Measurements from ENCODE around the gene CEP290.

Gene CEP290

DNA sequence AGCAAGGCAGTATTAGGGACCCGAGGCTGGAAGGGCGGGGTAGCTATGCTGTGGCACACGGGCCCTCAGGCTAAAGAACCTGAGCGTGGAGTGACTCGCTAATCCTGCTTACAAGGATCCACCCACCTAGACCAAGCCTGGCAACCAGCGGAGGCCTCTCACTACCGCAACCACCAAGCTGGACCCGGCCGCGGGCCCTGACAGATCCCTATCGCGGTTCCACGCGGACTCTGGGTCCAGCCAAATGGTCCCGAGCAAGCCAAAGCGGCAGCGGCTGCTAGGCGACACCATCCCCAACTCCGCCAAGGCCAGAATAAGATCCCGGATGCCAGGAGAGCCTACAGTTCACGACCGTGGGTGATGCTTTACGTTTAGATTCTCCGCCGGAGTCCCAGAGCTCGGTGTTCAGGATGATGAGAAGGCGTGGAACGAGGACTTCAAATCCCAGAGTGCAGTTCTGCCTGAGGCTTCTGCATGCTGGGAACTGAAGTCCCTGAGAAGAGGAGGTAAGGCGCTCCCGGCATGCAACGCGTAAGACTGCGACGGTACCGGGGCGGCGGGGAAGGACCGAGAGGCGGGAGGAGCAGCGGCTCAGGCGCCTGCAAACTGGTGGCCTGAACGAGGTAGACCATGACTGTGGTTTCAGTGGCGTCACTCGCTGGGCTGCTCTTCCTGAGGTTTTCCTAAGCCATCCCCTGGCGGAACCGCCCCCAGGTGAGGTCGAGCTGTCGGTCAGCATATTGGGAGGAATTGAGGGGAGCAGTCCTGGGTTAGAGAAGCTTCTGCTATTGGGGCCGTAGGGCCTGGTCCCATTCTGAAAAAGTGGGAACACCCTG lies at the start of gene CEP290, which contains the start of gene TMTC3:
CEP290 (minus strand) TSS at position 315 of the 836 bp plus-strand sequence. CDS start 781 bp downstream, outside the sequence.
TMTC3 (plus strand) TSS at position 534 of the 836 bp plus-strand sequence. CDS start 6,009 bp downstream, outside the sequence.
- peak; percentile 96 for DNase-seq

GRCh38 chr12:88188180-88188579 lies 46.3 kb upstream of the CEP290 start:
- no peak for DNase-seq

- DNase-seq, result no peak
Observed at GRCh38 chr12:88187571-88187970, 45.7 kb upstream of the CEP290 start.

DNA sequence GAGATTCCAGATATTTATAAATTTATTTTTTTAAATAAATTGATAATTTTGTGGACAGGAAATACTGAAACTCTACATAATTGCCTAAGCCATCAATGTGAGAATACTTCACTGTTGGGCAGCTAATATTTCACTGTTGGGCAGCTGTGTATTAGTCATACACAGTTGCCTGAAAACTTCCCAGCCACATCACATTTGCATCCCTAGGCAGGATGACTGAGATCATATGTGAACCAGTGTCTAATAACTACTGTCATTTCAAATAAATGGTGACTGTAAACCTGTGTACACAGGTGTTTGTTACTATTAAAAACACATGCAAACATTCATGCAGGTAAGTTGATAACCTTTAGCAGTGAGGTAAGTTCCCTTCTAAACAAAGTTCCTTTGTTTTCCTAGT lies 44.1 kb upstream of the CEP290 start:
- no peak for DNase-seq

DNA sequence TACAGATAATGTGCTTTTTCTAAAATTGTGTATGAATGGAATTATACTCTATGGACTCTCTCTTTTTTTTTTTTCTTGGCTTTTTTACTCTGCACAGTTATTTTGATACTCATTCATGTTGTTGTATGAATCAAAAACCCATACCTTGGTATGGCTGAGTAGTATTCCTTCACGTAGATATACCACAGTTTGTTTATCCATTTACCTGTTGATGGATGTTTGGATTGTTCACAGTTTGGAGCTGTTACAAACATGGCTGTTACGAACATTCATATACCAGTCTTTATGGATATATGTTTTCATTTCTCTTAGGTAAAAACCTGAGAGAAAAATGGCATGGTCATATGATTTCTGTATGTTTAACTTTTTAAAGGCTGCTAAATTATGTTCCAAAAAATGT lies 43.4 kb upstream of the CEP290 start:
- no peak for DNase-seq

DNA sequence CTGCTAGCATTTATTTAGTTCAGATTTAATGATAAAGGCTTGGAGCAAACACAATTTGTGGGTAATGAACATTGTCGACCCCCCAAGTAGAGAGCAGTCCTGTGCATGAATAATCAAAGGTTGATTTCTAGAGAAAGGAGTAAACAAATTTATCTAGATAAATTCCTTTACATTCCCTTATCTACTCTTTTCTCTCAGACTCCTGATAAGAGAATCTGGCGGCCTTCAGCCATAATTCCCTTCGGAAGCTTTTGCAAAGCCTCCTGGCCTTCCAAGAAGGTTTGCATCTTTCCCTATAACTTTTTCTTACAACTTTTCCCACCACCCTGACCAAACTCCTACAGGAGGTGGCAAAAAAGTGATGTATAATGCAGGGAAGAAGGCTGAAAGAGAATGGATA lies 42.3 kb upstream of the CEP290 start:
- no peak for DNase-seq

- DNase-seq, result no peak
Observed at GRCh38 chr12:88182416-88182815, 40.5 kb upstream of the CEP290 start.

DNA sequence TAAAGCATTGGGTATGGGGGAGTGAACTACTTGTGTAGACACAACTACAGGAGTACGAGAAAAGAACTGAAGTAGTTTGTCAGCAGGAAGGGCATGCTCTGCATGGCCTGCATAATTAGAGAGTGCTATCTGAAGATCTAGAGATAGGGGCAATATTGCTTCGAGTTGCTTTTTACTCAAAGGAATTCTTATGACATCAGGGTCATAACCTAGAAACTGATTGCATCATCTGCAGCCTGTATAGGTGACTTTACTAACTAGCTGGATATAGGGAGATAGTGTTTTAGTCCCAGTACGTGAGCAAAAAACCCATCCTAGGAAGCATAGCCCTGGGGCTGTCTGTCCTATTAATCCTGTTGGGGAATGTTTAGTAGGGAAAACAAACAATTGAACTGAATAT lies 40.0 kb upstream of the CEP290 start:
- DNase-seq, result no peak

- no peak for DNase-seq
Observed at GRCh38 chr12:88179436-88180014, 37.6 kb upstream of the CEP290 start.

- DNase-seq, result no peak
Observed at GRCh38 chr12:88175544-88175943, 33.7 kb upstream of the CEP290 start.

DNA sequence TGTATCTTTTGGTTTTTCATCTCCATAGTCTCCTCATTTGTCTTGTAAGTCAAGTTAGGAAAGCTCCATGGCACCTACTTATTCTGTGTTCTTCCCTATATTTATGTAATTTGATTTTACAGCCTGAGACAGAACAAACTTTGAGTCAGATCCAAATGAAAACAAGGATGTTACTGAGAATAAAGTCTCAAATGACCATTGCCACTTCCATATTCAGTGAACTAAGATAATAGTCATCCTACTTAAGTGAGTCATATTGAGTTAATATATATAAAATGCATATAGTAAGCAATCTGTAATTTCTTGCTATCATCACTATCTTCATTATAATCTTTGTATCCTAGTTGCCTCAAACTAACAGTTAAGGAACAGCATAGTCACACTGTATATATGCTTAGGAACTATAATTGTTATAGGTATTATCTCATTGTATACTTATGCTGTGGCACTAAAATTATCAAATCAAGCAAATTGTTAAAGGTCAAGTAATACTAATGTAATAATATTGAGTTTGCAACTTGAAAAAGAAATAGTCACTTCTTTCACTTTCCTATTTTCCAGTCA lies 31.0 kb upstream of the CEP290 start:
- no peak for DNase-seq

DNA sequence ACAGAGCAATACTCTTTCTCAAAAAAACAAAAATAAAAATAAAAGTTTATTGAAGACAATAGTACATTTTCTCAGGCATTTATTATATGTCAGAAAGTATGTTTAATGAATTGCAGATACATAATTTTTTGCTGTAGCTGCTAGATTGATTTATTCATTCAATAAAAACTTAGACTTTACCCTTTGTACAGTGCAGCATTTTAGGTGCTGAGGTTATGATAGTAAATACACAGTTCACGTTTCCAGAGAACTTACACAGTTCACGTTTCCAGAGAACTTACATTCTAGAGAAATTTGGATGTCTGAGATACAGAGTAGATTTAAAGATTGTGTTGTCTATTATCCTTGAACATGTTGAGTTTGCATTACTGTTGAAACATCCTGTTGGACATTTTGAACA lies 25.5 kb upstream of the CEP290 start:
- DNase-seq, result no peak

- no peak for DNase-seq
Observed at GRCh38 chr12:88166179-88166578, 24.3 kb upstream of the CEP290 start.

DNA sequence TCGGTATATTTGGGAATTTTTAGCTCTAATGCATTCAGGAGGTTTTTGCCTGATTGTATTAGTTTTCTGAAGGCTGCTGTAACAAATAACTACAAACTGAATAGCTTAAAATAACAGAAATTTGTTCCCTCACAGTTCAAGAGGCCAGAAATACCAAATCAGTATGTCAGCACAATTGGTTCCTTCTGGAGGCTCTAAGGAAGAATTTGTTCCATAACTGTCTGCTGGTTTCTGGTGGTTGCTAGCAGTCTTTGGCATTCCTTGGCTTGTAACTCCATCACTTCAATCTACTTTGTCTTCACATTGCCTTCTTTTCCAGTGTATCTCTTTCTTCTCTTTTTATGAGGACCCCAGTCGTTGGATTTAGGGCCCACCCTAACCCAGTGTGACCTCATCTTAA lies 21.5 kb upstream of the CEP290 start:
- DNase-seq, result no peak

- DNase-seq, result no peak
Observed at GRCh38 chr12:88156075-88156654, 14.3 kb upstream of the CEP290 start.

- DNase-seq, result no peak
Observed at GRCh38 chr12:88153959-88154358, 12.1 kb upstream of the CEP290 start.

DNA sequence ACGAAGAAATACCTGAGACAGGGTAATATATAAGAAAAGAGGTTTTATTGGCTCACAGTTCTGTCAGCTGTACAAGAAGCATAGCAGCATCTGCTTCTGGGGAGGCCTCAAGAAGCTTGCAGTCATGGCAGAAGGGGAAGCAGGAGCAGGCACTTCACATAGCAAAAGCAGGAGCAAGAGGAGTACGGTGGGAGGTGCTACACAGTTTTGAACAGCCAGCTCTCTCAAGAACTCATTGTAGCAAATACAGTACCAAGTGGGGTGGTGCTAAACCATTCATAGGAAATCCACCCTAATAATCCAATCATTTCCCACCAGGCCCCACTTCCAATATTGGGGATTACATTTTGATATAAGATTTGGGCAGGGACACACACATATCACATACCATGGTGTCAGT lies 8.2 kb upstream of the CEP290 start:
- DNase-seq, result no peak

- peak; percentile 9 for DNase-seq
Observed at GRCh38 chr12:88145567-88146505, 3.9 kb upstream of the CEP290 start.

GRCh38 chr12:88144546-88145468 lies 2.9 kb upstream of the CEP290 start:
- DNase-seq, result no peak

- DNase-seq, result no peak
Observed at GRCh38 chr12:88144037-88144436, 2.1 kb upstream of the CEP290 start.

DNA sequence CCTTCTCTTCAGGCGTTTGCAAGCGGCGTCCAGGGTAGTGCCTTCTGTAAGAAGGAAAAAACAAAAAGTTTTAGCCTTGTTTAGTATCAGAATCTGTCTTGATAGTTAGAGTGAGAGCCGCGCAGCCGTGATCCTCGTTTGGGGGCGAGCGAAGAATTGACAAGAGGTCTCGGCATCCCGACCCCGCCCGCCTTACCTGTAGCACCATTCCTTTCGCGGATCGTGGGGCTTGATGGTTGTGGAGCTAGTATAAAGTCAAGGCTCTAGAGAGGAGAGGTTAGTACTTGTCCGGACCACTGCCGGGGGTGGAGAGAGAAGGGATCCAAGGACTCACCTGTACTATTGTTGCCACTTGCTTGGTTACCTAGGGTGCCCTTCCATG lies 713 bp upstream of the CEP290 start:
- DNase-seq, result peak; percentile 37

DNA sequence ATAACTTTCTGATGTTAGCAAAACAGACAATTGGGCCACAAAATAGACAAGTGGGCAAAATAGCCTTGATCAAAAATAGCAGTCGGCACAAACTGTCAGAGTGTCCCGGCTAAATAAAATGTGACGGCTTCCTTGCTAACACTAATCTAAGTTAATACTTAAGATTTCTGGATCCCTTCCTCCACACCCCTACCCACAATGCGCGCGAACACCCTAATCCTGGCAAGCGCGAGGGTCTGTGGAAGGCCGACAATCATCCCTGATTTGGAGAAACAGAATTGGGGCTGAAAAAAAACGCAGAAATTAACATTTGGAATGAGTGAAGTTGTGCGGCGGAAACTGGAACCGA lies 489 bp downstream of the CEP290 start:
- DNase-seq, result no peak

Measured in NCI-H748 treated with DMSO at 0.1 percent for 48 hours (cell line).